Measurements from ENCODE around the gene PAAF1. TPM values are rescaled to one million over a fixed set of nuclear protein-coding genes. Genes with fewer than 3 reads are reported as not detected.

PAAF1 gene
- total and polyA plus RNA-seq, 2 of the 13 experiments (the other 11 are each of a cell fraction or from before 2014, with no cell fraction given) = 13.5 to 28.8 TPM

DNA sequence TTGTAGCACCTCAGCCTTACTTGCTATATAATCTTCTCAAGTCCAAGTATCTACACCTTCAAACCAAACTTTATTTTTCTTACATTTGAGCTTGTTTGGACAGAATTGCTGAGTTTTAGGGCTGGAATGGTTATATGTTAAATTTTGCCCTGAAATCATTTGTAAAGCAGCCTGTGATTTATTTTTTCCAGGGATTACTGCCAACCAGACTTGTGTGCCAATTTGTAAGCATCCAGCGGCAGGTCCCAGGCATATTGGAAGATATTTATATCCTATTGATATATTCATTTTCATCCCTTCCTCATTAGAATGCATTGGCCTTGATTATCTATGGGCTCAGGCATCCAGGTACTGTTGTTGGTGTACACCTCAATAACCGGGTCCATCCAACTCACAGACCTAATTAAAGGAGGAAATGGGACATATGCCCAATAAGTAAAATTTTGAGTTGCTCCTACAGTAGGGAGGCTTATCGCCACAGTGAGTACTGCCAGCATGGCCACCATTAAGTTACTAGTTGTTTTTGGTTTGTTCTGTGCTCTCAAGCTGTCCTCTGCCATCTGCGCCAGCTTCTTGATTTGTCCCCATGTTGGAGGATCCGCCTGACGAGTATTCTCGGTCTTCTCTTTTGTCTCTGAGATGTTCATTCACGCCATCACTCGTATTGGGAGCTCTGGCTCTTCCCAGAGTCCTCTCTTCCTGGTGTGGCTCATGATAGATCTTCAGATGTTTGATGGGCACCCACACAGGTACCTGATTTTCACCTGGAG is 64.2 kb downstream of the PAAF1 start (continued):
- TF ChIP-seq, protein P1, sequence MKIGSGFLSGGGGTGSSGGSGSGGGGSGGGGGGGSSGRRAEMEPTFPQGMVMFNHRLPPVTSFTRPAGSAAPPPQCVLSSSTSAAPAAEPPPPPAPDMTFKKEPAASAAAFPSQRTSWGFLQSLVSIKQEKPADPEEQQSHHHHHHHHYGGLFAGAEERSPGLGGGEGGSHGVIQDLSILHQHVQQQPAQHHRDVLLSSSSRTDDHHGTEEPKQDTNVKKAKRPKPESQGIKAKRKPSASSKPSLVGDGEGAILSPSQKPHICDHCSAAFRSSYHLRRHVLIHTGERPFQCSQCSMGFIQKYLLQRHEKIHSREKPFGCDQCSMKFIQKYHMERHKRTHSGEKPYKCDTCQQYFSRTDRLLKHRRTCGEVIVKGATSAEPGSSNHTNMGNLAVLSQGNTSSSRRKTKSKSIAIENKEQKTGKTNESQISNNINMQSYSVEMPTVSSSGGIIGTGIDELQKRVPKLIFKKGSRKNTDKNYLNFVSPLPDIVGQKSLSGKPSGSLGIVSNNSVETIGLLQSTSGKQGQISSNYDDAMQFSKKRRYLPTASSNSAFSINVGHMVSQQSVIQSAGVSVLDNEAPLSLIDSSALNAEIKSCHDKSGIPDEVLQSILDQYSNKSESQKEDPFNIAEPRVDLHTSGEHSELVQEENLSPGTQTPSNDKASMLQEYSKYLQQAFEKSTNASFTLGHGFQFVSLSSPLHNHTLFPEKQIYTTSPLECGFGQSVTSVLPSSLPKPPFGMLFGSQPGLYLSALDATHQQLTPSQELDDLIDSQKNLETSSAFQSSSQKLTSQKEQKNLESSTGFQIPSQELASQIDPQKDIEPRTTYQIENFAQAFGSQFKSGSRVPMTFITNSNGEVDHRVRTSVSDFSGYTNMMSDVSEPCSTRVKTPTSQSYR (CRISPR knock-in tag; IDR thresholded peaks at IDR 0.05; ENCODE audit: borderline replicate concordance) = no peak
- TF ChIP-seq ZNF772 (CRISPR knock-in tag; IDR thresholded peaks at IDR 0.05) (no peak), FOXC1 (CRISPR knock-in tag; IDR thresholded peaks at IDR 0.05; ENCODE audit: borderline replicate concordance) (no peak), DPF2 (CRISPR knock-in tag; IDR thresholded peaks at IDR 0.05; ENCODE audit: borderline replicate concordance, low read depth) (no peak), NCOR1 (IDR thresholded peaks at IDR 0.05; ENCODE audit: borderline replicate concordance, low read length) (no peak), ZEB1 (IDR thresholded peaks at IDR 0.05; ENCODE audit: insufficient replicate concordance, low read depth) (no peak)

DNA sequence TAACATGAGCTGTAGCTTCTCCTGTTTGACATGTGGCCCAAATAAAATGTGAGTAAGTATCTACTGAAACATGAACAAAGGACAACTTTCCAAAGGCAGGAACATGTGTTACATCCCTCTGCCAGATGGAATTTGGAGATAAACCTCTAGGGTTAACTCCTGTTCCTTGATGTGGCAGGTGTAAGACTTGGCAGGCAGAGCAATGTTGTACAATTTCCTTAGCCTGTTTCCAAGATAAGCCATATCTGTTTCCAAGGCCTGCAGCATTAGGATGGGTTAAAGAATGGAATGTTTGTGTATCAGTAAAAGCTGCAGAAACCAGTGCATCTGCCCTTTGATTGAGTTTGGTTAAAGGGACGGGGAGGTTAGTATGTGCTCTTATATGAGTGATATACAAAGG is 65.2 kb downstream of the PAAF1 start:
- H3K9ac ChIP-seq (ENCODE audit: insufficient read depth, low read depth, low read length) = no peak overlapping the region
- DNase-seq (ENCODE audit: low spot score) = no peak
- no peaks in the 10 kb centered on the region for H3K79me2 ChIP-seq (ENCODE audit: insufficient read depth, low read length)
- peaks cover 8% of the 10 kb centered on the region; the same call in 1 of the 2 replicates for H3K4me1 ChIP-seq (ENCODE audit: insufficient read depth, low read length)
- H3K27ac ChIP-seq (ENCODE audit: extremely low read length, insufficient read depth, low read length) = no peak overlapping the region
- H3K4me3 ChIP-seq (replicated peaks in 1 of 3; ENCODE audit: insufficient read depth in 1 of 3, low read depth in 2 of 3, low read length in 3 of 3) = no peak overlapping the region
- H3K27me3 ChIP-seq (ENCODE audit: control insufficient read depth in 1 of 2, insufficient read depth in 2 of 2, low read length in 2 of 2) = no peaks in the 10 kb centered on the region
- intact Hi-C loops (cut with micrococcal nuclease; ENCODE audit: unreplicated experiment) (no loop called here), in situ Hi-C loops (cut with HindIII; ENCODE audit: extremely low pct_ligation_motif_present, low pct_unique_long_range_greater_than_20kb) (no loop called here)
- no peak for ATAC-seq
- ChIA-PET POLR2A (no interaction called here), CTCF (ENCODE audit: low intra/inter-chr PET ratio, low total read pairs) (no interaction called here)
- 92% methylated on average over 1 of the region's 1 CpG for WGBS (ENCODE audit: low lambda C conversion rate)
- H3K4me2 ChIP-seq (ENCODE audit: low read depth, low read length) = no peak overlapping the region
- H3K36me3 ChIP-seq (replicated peaks in 1 of 2; ENCODE audit: control insufficient read depth in 1 of 2, insufficient read depth in 2 of 2, low read length in 2 of 2) = no peaks in the 10 kb centered on the region
- FAIRE-seq = no peak
- H2AFZ ChIP-seq (ENCODE audit: low read length) = no peak overlapping the region
- H4K20me1 ChIP-seq (ENCODE audit: insufficient read depth, low read length) = no peaks in the 10 kb centered on the region
- no peaks in the 10 kb centered on the region for H3K9me3 ChIP-seq (ENCODE audit: low read length)
- BruUV-seq (replicated peaks) = no TSS peak
- TF ChIP-seq ZFY (CRISPR knock-in tag; IDR thresholded peaks at IDR 0.05) = no peak
- TF ChIP-seq CBX1 (IDR thresholded peaks at IDR 0.05; ENCODE audit: low read depth) = no peak
- no peak for TF ChIP-seq ZMYM3 (CRISPR knock-in tag; IDR thresholded peaks at IDR 0.05)
- TF ChIP-seq, protein P2, sequence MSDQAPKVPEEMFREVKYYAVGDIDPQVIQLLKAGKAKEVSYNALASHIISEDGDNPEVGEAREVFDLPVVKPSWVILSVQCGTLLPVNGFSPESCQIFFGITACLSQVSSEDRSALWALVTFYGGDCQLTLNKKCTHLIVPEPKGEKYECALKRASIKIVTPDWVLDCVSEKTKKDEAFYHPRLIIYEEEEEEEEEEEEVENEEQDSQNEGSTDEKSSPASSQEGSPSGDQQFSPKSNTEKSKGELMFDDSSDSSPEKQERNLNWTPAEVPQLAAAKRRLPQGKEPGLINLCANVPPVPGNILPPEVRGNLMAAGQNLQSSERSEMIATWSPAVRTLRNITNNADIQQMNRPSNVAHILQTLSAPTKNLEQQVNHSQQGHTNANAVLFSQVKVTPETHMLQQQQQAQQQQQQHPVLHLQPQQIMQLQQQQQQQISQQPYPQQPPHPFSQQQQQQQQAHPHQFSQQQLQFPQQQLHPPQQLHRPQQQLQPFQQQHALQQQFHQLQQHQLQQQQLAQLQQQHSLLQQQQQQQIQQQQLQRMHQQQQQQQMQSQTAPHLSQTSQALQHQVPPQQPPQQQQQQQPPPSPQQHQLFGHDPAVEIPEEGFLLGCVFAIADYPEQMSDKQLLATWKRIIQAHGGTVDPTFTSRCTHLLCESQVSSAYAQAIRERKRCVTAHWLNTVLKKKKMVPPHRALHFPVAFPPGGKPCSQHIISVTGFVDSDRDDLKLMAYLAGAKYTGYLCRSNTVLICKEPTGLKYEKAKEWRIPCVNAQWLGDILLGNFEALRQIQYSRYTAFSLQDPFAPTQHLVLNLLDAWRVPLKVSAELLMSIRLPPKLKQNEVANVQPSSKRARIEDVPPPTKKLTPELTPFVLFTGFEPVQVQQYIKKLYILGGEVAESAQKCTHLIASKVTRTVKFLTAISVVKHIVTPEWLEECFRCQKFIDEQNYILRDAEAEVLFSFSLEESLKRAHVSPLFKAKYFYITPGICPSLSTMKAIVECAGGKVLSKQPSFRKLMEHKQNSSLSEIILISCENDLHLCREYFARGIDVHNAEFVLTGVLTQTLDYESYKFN (CRISPR knock-in tag; conservative IDR thresholded peaks at IDR 0.05) = no peak
- TF ChIP-seq POLR2G (IDR thresholded peaks at IDR 0.05; ENCODE audit: low read depth, low read length) = no peak
- no peak for TF ChIP-seq PCBP2 (optimal IDR thresholded peaks at IDR 0.05; ENCODE audit: low read depth, low read length, poor library complexity, severe bottlenecking)
- TF ChIP-seq EZH2 (conservative IDR thresholded peaks at IDR 0.05; ENCODE audit: low read depth, low read length) = no peak
- TF ChIP-seq, protein P3, sequence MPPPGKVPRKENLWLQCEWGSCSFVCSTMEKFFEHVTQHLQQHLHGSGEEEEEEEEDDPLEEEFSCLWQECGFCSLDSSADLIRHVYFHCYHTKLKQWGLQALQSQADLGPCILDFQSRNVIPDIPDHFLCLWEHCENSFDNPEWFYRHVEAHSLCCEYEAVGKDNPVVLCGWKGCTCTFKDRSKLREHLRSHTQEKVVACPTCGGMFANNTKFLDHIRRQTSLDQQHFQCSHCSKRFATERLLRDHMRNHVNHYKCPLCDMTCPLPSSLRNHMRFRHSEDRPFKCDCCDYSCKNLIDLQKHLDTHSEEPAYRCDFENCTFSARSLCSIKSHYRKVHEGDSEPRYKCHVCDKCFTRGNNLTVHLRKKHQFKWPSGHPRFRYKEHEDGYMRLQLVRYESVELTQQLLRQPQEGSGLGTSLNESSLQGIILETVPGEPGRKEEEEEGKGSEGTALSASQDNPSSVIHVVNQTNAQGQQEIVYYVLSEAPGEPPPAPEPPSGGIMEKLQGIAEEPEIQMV (CRISPR knock-in tag; IDR thresholded peaks at IDR 0.05; ENCODE audit: low read depth) = no peak
